ENCODE results near the gene PIP4K2C.

DNA sequence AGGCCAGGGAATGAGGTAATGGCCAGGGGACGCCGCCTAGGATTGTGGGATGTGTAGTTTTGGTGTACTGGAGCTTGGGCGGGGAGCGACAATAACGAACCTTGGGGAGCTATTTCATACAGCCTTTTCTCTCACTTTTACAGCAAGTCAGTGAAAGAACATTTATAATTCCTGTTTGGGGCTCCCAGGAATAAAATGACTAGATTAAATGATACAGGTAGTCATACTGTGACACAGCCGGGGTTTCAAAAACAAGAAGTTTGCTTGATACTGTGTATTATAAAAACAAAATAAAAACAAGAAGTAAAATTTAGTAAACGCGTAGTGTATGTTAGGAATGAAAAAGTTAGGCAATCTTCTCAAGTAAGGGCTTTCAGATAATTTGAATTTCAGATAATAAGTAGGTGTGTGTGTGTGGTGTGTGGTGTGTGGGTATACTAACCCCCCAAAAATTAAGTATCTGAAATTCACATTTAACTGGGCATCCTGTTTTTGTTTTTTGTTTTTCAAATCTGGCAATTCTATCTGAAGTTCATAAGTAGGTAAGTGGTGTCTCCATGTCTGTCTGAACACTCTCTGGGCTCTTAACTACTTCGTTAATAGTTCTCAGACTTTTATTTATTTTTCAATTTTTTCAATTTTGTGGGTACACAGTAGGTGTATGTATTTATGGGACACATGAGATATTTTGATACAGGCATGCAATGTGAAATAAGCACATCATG is 43.5 kb upstream of the PIP4K2C start:
- TF ChIP-seq TARDBP (IDR thresholded peaks at IDR 0.05): no peak
- TF ChIP-seq ARNT (IDR thresholded peaks at IDR 0.05): no peak
- no peak for TF ChIP-seq SUZ12 (IDR thresholded peaks at IDR 0.05)
- no peak for TF ChIP-seq FOXM1 (IDR thresholded peaks at IDR 0.05; ENCODE audit: borderline replicate concordance)
- no peak for TF ChIP-seq FOXK2 (IDR thresholded peaks at IDR 0.05)
- no peak for TF ChIP-seq NFRKB (IDR thresholded peaks at IDR 0.05)
- no peak for TF ChIP-seq HDGF (IDR thresholded peaks at IDR 0.05; ENCODE audit: borderline replicate concordance)
- TF ChIP-seq FOXA1 (IDR thresholded peaks at IDR 0.05): no peak
- TF ChIP-seq, protein P1, sequence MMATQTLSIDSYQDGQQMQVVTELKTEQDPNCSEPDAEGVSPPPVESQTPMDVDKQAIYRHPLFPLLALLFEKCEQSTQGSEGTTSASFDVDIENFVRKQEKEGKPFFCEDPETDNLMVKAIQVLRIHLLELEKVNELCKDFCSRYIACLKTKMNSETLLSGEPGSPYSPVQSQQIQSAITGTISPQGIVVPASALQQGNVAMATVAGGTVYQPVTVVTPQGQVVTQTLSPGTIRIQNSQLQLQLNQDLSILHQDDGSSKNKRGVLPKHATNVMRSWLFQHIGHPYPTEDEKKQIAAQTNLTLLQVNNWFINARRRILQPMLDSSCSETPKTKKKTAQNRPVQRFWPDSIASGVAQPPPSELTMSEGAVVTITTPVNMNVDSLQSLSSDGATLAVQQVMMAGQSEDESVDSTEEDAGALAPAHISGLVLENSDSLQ (IDR thresholded peaks at IDR 0.05): no peak
- no peak for TF ChIP-seq LEF1 (IDR thresholded peaks at IDR 0.05; ENCODE audit: borderline replicate concordance)
- TF ChIP-seq L3MBTL2 (conservative IDR thresholded peaks at IDR 0.05): no peak
- no peak for TF ChIP-seq ELF4 (IDR thresholded peaks at IDR 0.05)
- no peak for TF ChIP-seq CTBP1 (IDR thresholded peaks at IDR 0.05; ENCODE audit: borderline replicate concordance)

All from HEK293T (cell line).